Stimulated activated CD4-positive, alpha-beta T cell treated with anti-CD3 and anti-CD28 coated beads, TNF-alpha, amount 100 ng/mL, for 48 hours (primary cell): ENCODE results near the gene TMEM184B.
A peak's percentile ranks its signal among the peaks of the same experiment; 100 is the strongest.

Experiments
- DNase-seq, 3 donors: peaks; one replicate each; pipeline ENCODE4 v3.0.0-alpha.2; 2020; ENCODE audit warnings: low read depth in 3 of 3

The TMEM184B gene

DNA sequence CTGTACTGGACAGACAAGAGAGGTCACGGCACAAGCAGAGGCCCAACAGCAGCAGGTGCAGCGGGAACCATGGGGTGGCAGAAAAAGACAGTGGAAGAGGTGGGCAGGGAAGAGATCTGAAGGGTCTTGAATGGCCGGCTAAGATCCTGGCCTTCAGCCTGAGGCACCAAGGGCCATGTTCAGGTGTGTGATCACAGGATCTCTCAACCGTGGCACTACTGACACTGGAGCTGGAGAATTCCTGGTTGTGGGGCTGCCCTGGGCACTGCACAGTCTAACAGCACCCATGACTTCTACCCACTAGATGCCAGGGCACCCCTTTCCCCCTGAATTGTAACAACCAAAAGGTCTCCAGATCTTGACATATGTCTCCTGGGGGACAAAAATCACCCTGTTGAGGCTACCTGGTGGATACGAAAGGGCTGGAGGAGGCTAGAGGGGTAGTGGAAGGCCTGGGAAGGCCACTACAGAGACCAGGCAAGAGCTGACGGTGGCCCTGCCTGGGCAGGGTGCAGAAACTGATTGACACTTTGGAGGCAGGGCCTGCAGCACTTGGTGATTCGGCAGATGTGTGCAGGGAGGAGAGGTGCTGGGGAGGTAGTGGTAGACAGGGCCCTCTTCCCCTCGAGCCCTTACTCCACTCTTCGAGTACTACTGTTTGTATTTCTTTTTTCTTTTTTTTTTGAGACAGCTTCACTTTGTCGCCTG is 36.1 kb upstream of the TMEM184B start:
- DNase-seq, result no peak

- DNase-seq, result peak in 1 of 3 donors; percentile 25
These were observed 33.0 kb upstream of the TMEM184B start for GRCh38 chr22:38305471-38306448.

DNA sequence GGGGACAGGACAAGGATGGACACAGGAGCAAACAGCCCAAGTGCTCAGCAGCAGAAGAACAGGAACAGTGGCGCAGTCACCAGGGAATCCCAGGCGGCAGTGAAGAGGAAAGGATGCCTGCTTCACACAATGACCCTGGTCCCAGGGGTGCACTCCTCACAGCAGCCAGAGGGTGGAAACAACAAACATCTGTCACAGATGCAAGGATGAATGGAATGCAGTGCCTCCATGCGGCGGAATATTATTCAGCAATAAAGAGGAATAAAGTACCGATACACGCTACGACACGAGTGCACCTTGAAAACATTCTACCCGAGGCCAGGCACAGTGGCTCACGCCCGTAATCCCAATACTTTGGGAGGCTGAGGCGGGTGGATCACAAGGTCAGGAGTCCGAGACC is 31.7 kb upstream of the TMEM184B start:
- DNase-seq, result no peak

GRCh38 chr22:38303974-38304373 is 31.2 kb upstream of the TMEM184B start:
- no peak for DNase-seq

GRCh38 chr22:38302906-38303305 is 30.1 kb upstream of the TMEM184B start:
- DNase-seq, result no peak

DNA sequence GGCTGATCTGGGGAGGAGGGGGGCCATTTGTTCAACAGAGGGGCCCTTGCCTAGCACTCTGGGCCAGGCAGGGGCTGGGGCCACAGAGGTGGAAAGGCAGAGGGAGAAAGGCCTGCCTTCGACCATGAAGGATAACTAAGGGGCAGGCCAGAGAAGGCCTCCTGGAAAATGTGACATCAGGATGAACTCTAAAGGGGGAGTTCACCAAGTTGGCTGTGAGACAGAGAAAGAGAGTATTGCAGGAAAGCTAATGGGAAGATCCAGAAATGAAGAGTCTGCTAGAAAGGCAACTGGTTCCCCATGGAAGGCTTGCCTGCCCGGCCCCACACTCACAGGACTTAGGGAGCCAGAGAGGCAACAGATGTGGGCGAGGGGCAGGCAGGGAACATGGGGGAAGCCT is 28.1 kb upstream of the TMEM184B start:
- no peak for DNase-seq

DNA sequence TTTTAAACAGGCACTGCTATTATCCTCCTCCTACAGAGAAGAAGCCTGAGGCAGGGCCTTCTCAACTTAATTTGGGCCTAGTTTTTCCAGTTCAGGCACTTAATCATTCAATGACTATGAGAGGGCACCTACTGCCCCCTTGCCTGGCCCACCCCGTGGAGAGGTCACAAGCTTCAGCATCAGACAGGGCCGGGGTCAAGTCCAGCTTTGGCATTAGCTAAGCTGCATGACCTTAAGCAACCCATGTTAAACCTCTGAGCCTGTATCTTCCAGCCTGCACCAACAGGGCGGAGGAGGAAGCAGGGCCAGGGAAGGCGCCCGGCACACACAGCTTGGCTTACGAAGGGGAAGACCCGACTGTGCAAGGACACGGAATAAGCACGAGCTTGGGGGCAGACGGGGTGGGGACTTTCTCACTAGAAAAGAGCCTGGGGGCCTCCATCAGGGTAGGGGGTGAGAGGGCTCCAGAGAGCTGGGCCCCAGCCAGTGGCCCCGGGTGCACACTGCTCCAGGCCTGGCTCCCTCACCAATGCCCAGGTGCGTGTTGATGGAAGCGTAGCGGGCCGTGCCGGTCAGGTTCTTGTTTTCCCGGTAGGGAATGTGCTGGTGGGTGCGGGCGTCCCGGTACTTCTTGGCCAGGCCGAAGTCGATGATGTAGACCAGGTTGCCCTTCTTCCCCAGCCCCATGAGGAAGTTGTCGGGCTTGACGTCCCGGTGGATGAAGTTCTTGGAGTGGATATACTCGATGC is 27.6 kb upstream of the TMEM184B start:
- no peak for DNase-seq

DNA sequence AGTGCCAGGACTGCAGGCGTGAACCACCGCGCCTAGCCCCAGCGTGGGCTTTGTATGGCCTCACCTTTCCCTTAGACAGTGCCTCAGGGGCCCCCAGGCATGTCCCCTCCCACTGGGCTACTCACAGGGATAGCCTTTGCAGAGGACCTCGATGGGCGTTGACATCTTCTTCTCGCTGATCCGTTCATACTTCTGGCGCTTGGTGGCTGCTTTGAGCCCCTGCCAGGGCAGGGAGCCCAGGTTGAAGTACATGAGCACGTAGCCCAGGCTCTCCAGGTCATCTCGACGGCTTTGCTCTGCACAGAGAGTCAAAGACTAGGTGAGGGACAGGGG is 26.9 kb upstream of the TMEM184B start:
- no peak for DNase-seq

DNA sequence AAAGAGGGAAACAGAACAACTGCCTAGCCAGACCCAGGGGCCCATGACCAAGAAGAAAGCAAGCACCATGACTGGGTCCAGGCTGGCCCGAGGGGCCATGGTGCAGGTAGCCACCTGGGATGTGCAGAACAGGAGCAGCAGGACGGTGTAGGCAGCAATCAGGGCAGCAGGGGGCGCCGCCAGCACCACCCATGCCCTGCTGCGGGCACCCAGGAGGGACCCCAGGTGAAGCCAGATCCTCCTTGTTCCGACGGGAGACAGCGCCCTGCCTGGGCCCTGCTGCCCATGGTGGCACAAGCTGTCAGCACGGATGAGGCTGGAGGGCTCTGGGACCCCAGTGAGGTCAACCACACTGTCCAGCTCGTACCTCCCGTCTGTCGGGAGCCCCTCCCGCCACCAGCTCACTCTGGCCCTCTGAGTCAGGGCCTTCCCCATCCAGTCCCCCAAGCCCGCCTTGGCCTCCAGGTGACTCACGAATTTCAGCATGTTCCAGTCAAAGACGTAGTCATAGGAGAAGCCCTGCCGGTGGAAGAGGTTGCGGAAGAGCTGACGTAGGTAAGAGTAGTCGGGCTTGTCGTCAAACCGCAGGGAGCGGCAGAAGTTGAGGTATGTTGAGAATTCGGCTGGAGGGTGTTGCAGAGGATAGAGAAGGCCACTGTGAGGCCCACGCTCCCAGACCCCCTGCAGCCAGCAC is 25.6 kb upstream of the TMEM184B start:
- DNase-seq, result no peak

DNA sequence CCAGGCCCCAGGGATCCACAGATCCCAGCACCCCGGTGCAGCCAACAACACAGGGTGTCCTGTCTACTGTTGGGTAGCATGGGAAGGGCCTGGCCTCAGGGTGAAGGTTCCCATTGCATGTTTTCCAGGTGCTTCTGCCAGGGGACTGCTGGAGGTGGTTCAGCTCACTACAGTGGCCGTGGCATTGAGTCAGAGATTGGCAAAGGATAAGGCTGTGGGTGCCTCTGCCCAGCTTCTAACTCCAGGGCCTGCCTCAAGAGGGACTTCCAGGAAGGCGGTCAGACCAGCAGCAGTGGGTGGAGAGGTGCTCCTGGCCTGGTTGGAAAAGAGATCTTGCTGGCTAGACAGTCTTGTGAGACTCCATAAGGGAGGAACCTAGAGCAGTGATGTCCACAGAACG is 23.6 kb upstream of the TMEM184B start:
- DNase-seq, result no peak

GRCh38 chr22:38295863-38296262 is 23.1 kb upstream of the TMEM184B start:
- no peak for DNase-seq

DNA sequence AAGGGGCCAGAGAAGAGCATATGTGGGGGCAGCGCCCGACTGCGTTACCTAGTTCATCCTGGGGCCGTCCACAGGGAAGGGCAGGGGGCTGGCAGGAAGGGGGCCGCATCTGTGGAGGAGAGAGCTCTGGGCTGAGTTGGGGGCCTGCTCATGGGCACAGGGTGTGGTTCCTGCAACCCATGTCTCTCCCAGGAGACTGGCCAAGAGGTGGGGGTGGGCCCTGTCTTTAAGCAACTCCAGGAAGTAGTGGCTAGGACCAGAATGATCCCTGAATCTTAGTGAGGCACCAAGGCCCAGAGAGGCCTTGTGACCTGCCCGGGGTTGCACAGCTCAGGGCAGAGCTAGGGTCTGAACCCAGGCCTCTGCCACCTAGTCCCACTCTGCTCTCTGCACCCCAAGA is 22.5 kb upstream of the TMEM184B start:
- no peak for DNase-seq

DNA sequence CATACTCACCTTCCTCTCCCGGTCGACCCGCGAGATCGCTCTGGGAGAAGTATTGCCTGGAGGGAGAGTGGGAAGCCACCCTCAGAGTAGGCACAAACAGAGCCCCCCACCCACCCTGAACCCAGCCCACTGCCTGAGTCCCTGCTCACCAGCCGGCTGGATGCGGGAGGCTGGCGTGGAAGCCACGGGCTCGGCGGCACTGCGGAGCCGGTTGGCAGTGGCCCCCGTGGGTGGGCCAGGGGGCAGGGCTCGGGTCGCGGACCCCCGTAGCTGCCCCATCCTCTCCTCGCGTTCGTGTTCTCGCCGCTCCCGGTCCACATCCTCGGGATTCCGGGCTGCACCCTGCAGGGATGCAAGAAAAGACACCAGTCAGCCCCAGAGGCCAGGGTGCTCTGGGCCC is 21.4 kb upstream of the TMEM184B start:
- DNase-seq, result no peak

DNA sequence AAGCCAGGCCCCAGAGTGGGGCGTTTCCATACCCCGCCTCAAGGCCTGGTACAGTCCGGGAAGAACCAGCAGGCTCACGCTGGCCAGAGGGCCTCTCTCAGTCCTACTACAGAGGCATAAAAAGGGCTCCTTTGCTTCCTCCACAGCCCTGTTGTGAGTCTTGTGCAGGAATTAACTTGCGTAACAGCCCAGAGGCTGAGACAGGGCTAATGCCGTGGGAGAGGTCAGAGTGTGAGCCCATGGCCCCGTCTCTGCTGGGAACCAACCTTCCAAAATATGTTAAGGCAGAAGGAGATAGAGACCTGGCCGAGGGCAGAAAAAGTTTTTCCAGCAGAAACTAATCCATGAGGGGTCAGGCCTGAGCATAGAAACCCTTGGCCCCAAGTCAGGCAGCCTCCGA is 19.9 kb upstream of the TMEM184B start:
- no peak for DNase-seq

GRCh38 chr22:38291201-38291777 is 18.5 kb upstream of the TMEM184B start:
- no peak for DNase-seq

- DNase-seq, result no peak
These were observed 17.5 kb upstream of the TMEM184B start for GRCh38 chr22:38290347-38290746.

DNA sequence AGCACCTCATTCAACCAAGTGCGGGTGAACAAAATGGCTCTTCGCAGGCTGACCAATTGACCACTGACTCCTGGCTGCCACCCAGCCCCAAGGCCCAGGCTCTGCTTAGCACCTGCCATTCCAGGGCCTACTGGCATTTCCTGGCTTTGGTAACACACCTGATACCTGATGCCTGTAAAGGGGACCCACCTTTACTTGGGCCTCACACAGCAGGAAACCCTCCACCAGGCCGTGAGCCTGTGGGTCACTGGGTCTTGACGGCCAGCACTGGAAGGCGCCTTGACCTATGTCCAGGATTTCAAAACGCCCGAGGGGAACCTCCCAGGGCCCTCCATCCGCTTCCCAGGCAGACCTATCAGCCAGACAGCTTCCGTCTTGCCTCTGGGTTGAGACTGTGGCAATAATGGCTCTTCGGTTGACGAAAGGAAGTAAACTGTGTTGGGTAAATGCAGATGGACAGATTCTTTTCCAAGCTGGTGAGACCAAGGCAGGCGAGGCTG is 16.8 kb upstream of the TMEM184B start:
- no peak for DNase-seq

GRCh38 chr22:38286915-38287669 is 14.3 kb upstream of the TMEM184B start:
- DNase-seq, result no peak

GRCh38 chr22:38285018-38285417 is 12.2 kb upstream of the TMEM184B start:
- no peak for DNase-seq

DNA sequence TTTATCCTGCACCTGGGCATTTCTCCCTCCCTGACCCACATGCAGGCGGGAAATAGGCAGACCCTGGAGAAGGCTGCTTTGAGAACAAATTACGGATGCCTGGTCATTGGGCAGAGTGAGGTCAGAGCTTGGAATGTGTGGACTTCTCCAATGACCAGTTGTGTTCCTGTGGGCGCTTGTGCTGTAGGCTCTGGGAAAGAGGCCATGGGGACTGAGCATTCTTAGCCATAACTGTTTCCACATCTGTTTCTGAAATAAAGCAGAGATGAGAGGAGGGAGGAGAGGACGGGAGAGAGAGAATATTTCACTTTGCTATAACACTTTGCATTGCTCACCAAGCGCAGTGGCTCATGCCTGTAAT is 11.2 kb upstream of the TMEM184B start:
- no peak for DNase-seq

DNA sequence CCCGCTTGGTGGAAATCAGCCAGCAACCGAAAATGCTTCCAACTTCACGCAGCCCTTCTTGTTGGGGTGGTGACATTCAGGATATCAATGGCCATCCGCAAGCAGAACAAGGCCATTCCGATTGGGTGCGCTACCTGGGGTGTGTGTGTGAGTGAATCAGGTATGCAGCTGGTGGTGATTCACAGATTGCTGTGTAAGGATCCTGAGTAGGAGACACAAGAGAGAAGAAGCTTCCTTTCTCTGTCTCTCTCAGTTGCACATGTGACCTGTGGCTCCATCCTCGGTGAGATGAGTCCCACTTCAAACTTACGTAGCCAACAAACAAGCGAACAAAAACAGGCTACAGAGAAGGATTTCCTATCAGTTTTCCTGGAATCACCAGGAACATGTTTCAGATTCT is 9.6 kb upstream of the TMEM184B start:
- no peak for DNase-seq
